HepG2 (cell line): Measurements from ENCODE around the gene SGSM1. TPM values are rescaled to one million over a fixed set of nuclear protein-coding genes. Genes with fewer than 3 reads are reported as not detected.

Experiments used
- ATAC-seq: fragments of 200-7000 bp; cut with Tn5 transposase; 3 replicates; pipeline ENCODE4 v1.9.1; 2020; ENCODE audit warnings: mild to moderate bottlenecking, moderate library complexity
- BruUV-seq: library from RNA; stranded (reverse); fragments of 400-500 nt; replicated peaks from 2 replicates; lab custom pipeline; 2021; lab: Mats Ljungman, UMichigan
- CTCF ChIA-PET: fragments of 300-600 bp; formaldehyde crosslinking; extraction: SDS; loops from one replicate; lab custom pipeline; 2021; ENCODE audit warnings: low total read pairs, inconsistent platforms, low intra/inter-chr PET ratio; lab: Yijun Ruan, JAX
- POLR2A ChIA-PET: fragments of 350-600 bp; sonication (Branson Sonifier 250); formaldehyde crosslinking; loops from one replicate; lab custom pipeline; 2020; ENCODE audit warnings: antibody characterized with exemption, inconsistent platforms; lab: Yijun Ruan, JAX
- DNase-seq: peaks from one replicate; pipeline ENCODE4 v3.0.0-alpha.2; 2015; ENCODE audit warnings: low spot score
- FAIRE-seq: peaks from 3 replicates; lab custom pipeline; 2011; peaks lifted over from hg19 to GRCh38; lab: Jason Lieb, UNC
- H2AFZ ChIP-seq: one replicate; pipeline ENCODE4 v1.6.1; 2011; ENCODE audit warnings: low read length, inconsistent platforms
- H3K27ac ChIP-seq: fragments of 300-600 bp; 3 replicates; pipeline ENCODE4 v1.8.0; 2011; ENCODE audit warnings: mixed run types, mild to moderate bottlenecking, mixed read lengths, low read length, inconsistent platforms; ENCODE audit not compliant: insufficient read depth; ENCODE audit errors: extremely low read length
- H3K27me3 ChIP-seq, 2 experiments: fragments of 200-600 bp in 1 of 2; 2 replicates in 1 of 2; 3 replicates in 1 of 2; pipeline versions ENCODE4 v1.6.0 to v1.8.0; 2011; ENCODE audit warnings: low read length in 2 of 2, mild to moderate bottlenecking in 2 of 2, moderate library complexity in 2 of 2, inconsistent platforms in 1 of 2; ENCODE audit not compliant: insufficient read depth in 2 of 2, control insufficient read depth in 1 of 2
- H3K36me3 ChIP-seq, 2 experiments: fragments of 200-600 bp in 1 of 2; replicated peaks in 1 of 2; 2 replicates in 1 of 2; 3 replicates in 1 of 2; pipeline versions ENCODE4 v1.5.1 to v1.8.0; 2011; ENCODE audit warnings: low read length in 2 of 2, inconsistent platforms in 1 of 2; ENCODE audit not compliant: insufficient read depth in 2 of 2, control insufficient read depth in 1 of 2
- H3K4me1 ChIP-seq: 2 replicates; pipeline ENCODE4 v1.5.1; 2012; ENCODE audit warnings: low read length, inconsistent platforms; ENCODE audit not compliant: insufficient read depth
- H3K4me2 ChIP-seq: 2 replicates; pipeline ENCODE4 v1.6.0; 2011; ENCODE audit warnings: low read depth, low read length, inconsistent platforms
- H3K4me3 ChIP-seq, 3 experiments: fragments of 200-600 bp in 1 of 3; sonication (generic), shearing (Covaris generic) in 1 of 3; replicated peaks in 1 of 3; 2 replicates each; pipeline ENCODE4 v1.5.1; 2011 to 2016; ENCODE audit warnings: low read length in 3 of 3, inconsistent platforms in 2 of 3, low read depth in 2 of 3, mild to moderate bottlenecking in 2 of 3, control low read depth in 1 of 3, mixed read lengths in 1 of 3; ENCODE audit not compliant: insufficient read depth in 1 of 3
- H3K79me2 ChIP-seq: one replicate; pipeline ENCODE4 v1.6.1; 2011; ENCODE audit warnings: low read length, inconsistent platforms; ENCODE audit not compliant: insufficient read depth
- H3K9ac ChIP-seq: 2 replicates; pipeline ENCODE4 v1.6.0; 2011; ENCODE audit warnings: mild to moderate bottlenecking, low read depth, low read length, inconsistent platforms; ENCODE audit not compliant: insufficient read depth
- H3K9me3 ChIP-seq: 2 replicates; pipeline ENCODE4 v1.5.1; 2012; ENCODE audit warnings: mild to moderate bottlenecking, low read length
- H4K20me1 ChIP-seq: 2 replicates; pipeline ENCODE4 v1.6.0; 2011; ENCODE audit warnings: inconsistent platforms, mild to moderate bottlenecking, low read length, moderate library complexity; ENCODE audit not compliant: insufficient read depth
- CREM ChIP-seq, 2 experiments: sonication (generic) in 1 of 2; formaldehyde crosslinking in 1 of 2; IDR thresholded peaks; 2 replicates each; pipeline versions ENCODE4 v1.4.0 to v1.6.1; 2016 to 2020; ENCODE audit warnings: antibody characterized with exemption in 1 of 2, mild to moderate bottlenecking in 1 of 2, missing genetic modification reagents in 1 of 2
- GMEB1 ChIP-seq: sonication (generic); formaldehyde crosslinking; IDR thresholded peaks from 2 replicates; pipeline ENCODE4 v1.5.1; 2020; ENCODE audit warnings: missing genetic modification reagents, mild to moderate bottlenecking, borderline replicate concordance
- GMEB2 ChIP-seq: IDR thresholded peaks from 2 replicates; pipeline ENCODE4 v1.6.1; 2016; ENCODE audit warnings: missing biosample characterization, missing genetic modification reagents, low read depth
- HBP1 ChIP-seq: IDR thresholded peaks from 2 replicates; pipeline ENCODE4 v1.6.1; 2016; ENCODE audit warnings: low read depth, control low read depth
- HOMEZ ChIP-seq: IDR thresholded peaks from 2 replicates; pipeline ENCODE4 v1.6.1; 2016; ENCODE audit warnings: low read depth
- MAX ChIP-seq: IDR thresholded peaks from 2 replicates; pipeline ENCODE4 v1.6.1; 2012; ENCODE audit warnings: inconsistent platforms
- PLSCR1 ChIP-seq: sonication (generic); formaldehyde crosslinking; IDR thresholded peaks from 2 replicates; pipeline ENCODE4 v1.5.0; 2020; ENCODE audit warnings: missing genetic modification reagents, mild to moderate bottlenecking, borderline replicate concordance
- SCMH1 ChIP-seq: sonication (generic); formaldehyde crosslinking; IDR thresholded peaks from 2 replicates; pipeline ENCODE4 v1.9.0; 2021; ENCODE audit warnings: missing genetic modification reagents, mild to moderate bottlenecking, borderline replicate concordance
- TCF12 ChIP-seq, 2 experiments: fragments of 450-650 bp in 1 of 2; sonication (generic) in 1 of 2; formaldehyde crosslinking in 1 of 2; IDR thresholded peaks; 2 replicates each; pipeline versions ENCODE4 v1.6.1 to v1.8.0; 2017 to 2022; ENCODE audit warnings: antibody characterized with exemption in 1 of 2, mild to moderate bottlenecking in 1 of 2, missing genetic modification reagents in 1 of 2, moderate library complexity in 1 of 2
- ZMYM2 ChIP-seq: sonication (generic); formaldehyde crosslinking; IDR thresholded peaks from 2 replicates; pipeline ENCODE4 v1.8.0; 2022; ENCODE audit warnings: mild to moderate bottlenecking, missing genetic modification reagents
- ZNF280B ChIP-seq: sonication (generic); formaldehyde crosslinking; IDR thresholded peaks from 2 replicates; pipeline ENCODE4 v1.5.0; 2020; ENCODE audit warnings: missing genetic modification reagents, mild to moderate bottlenecking, borderline replicate concordance
- ZNF350 ChIP-seq: sonication (generic); formaldehyde crosslinking; IDR thresholded peaks from 2 replicates; pipeline ENCODE4 v1.4.0; 2020; ENCODE audit warnings: mild to moderate bottlenecking, low read depth, missing genetic modification reagents, borderline replicate concordance
- ZNF451 ChIP-seq: sonication (generic); formaldehyde crosslinking; IDR thresholded peaks from 2 replicates; pipeline ENCODE4 v1.5.0; 2020; ENCODE audit warnings: mild to moderate bottlenecking, missing genetic modification reagents
- WGBS: methylation state at CpG from one replicate; pipeline ENCODE4 v1.1.6; 2017; ENCODE audit warnings: low lambda C conversion rate; 5-methylcytosine and 5-hydroxymethylcytosine counted together
- in situ Hi-C: cut with HindIII; loops from 2 replicates; pipeline ENCODE4 v1.10.0; 2017; ENCODE audit warnings: low pct_unique_long_range_greater_than_20kb; ENCODE audit not compliant: extremely low pct_ligation_motif_present
- intact Hi-C: fragments of 100-400 bp; cut with micrococcal nuclease; formaldehyde crosslinking; loops from one replicate; pipeline ENCODE4 v1.10.0; 2022; ENCODE audit not compliant: unreplicated experiment
- polyA plus RNA-seq, 8 experiments: library from polyadenylated mRNA; depleted of rRNA in 3 of 8; stranded (reverse) in 7 of 8; unstranded in 1 of 8; fragments of >200 nt; fragmentation: Illumina TruSeq in 4 of 8; extraction: Trizol in 4 of 8; gene quantifications; 2 replicates each; pipeline versions ENCODE4 v1.2.1 to v1.2.3, GENCODE V29; 2011 to 2016; ENCODE audit warnings: low read depth in 4 of 8, missing spikeins in 1 of 8, mixed read lengths in 1 of 8; ENCODE audit not compliant: insufficient read depth in 1 of 8
- total RNA-seq, 5 experiments: library from RNA; depleted of rRNA; stranded (reverse); fragments of >200 nt; fragmentation: Illumina TruSeq; extraction: Trizol; gene quantifications; 2 replicates each; pipeline ENCODE4 v1.2.3, GENCODE V29; 2016; ENCODE audit warnings: low read depth in 1 of 5

The SGSM1 gene
- total and polyA plus RNA-seq, 2 of the 13 experiments (the other 11 are each of a cell fraction or from before 2014, with no cell fraction given): 0.07 TPM; not detected in 1

- no peak for TF ChIP-seq GMEB1 (CRISPR knock-in tag)
- TF ChIP-seq SCMH1 (CRISPR knock-in tag): no peak
- no peak for TF ChIP-seq ZNF350
- no peak for TF ChIP-seq ZNF451 (CRISPR knock-in tag)
- no peak for TF ChIP-seq GMEB2 (CRISPR knock-in tag)
- TF ChIP-seq HBP1: no peak
- no peak for TF ChIP-seq PLSCR1 (CRISPR knock-in tag)
- TF ChIP-seq, all 625 proteins: peak for 0
Observed at GRCh38 chr22:24824250-24824649, 18.2 kb downstream of the SGSM1 start (continued).

GRCh38 chr22:24824915-24825314 lies 18.9 kb downstream of the SGSM1 start:
- ChIA-PET CTCF (no interaction called here), POLR2A (no interaction called here)
- H3K4me3 ChIP-seq: no peak overlapping the region
- H3K9me3 ChIP-seq: no peaks in the 10 kb centered on the region
- BruUV-seq: no TSS peak
- H3K9ac ChIP-seq: no peak overlapping the region
- ATAC-seq (no peak), DNase-seq (no peak), FAIRE-seq (no peak)
- H3K27ac ChIP-seq: no peak overlapping the region
- no peak overlapping the region for H3K4me2 ChIP-seq
- 2% methylated on average over 3 of the region's 4 CpGs for WGBS
- no peak overlapping the region for H2AFZ ChIP-seq
- no peaks in the 10 kb centered on the region for H3K36me3 ChIP-seq
- intact Hi-C loops: no loop called here
- no peaks in the 10 kb centered on the region for H3K79me2 ChIP-seq
- in situ Hi-C loops: no loop called here
- peaks cover 1 to 26% of the 10 kb centered on the region in 2 experiments; a peak in 4 of 5 replicates for H3K27me3 ChIP-seq
- H3K4me1 ChIP-seq: peaks cover 10% of the 10 kb centered on the region
- no peaks in the 10 kb centered on the region for H4K20me1 ChIP-seq
- TF ChIP-seq ZNF280B (CRISPR knock-in tag) (no peak), CREM (IDR thresholded peaks at IDR 0.05) (no peak), CREM (CRISPR knock-in tag; IDR thresholded peaks at IDR 0.05) (no peak), HOMEZ (CRISPR knock-in tag) (no peak), MAX (no peak), ZMYM2 (CRISPR knock-in tag) (no peak), TCF12 (IDR thresholded peaks at IDR 0.05) (no peak), TCF12 (CRISPR knock-in tag; IDR thresholded peaks at IDR 0.05) (no peak)
